T47D (cell line): Measurements from ENCODE around the gene RNF126.

Experiments
- DNase-seq, 2 experiments: peaks; one replicate each; pipeline versions ENCODE4 v3.0.0 to v3.0.0-alpha.2; 2011 to 2012; ENCODE audit warnings: low read depth in 1 of 2, low spot score in 1 of 2
- JUND ChIP-seq: IDR thresholded peaks from 2 replicates; pipeline ENCODE4 v1.6.1; 2012; ENCODE audit warnings: low read depth
- in situ Hi-C: cut with HindIII; loops from 2 replicates; pipeline ENCODE4 v1.10.0; 2016; ENCODE audit warnings: low sequenced_read_pairs, low pct_unique_long_range_greater_than_20kb

RNF126 gene

DNA sequence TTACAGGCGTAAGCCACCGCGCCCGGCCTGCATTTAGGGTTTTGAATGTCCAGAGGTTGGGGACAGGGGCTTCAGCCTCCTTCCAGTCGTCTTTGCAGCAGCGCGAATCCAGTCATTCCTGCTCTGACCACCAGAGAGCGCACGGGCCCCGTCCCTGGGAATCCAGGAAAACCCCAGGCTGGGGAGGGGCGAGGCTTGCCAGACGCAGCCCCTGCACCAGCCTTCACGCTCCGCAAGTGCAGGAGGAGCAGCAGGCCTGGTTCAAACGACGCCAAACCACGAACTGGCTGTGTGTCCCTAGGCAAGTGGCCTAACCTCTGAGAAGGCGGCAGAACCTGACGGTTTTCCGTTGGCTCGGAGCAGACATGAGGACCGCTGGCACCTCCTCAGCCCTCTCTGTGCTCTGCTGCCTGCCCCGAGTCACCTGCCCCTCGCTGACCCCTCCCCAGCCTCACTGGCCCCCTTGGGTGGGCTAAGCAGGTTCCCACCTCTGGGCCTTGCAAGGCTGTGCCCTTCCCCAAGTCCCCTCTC, 2.0 kb upstream of the RNF126 start:
- DNase-seq, result peak; percentile 78 to 83
- no peak for TF ChIP-seq JUND
- in situ Hi-C loops, result no loop called here

DNA sequence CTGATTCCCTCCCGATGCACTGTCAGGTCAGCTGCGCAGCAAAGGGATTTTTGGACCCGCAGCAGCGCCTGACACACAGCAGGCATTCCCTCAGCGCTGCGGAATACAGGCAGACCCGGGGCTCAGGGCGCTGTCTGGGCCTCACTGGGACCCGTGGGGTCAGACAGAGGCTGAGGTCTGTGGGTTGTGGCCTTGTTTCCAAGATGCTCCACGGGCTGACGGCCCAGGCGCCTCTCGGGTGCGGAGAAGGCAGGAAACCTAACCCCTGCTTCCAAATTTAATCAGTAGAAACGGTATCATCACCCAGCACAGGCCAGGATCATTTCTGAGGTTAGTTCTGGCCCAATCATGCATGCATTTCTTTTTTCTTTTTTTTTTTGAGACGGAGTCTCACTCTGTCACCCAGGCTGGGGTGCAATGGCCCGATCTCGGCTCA, 686 bp upstream of the RNF126 start:
- in situ Hi-C loops, result no loop called here
- DNase-seq, result no peak
- TF ChIP-seq JUND, result no peak

DNA sequence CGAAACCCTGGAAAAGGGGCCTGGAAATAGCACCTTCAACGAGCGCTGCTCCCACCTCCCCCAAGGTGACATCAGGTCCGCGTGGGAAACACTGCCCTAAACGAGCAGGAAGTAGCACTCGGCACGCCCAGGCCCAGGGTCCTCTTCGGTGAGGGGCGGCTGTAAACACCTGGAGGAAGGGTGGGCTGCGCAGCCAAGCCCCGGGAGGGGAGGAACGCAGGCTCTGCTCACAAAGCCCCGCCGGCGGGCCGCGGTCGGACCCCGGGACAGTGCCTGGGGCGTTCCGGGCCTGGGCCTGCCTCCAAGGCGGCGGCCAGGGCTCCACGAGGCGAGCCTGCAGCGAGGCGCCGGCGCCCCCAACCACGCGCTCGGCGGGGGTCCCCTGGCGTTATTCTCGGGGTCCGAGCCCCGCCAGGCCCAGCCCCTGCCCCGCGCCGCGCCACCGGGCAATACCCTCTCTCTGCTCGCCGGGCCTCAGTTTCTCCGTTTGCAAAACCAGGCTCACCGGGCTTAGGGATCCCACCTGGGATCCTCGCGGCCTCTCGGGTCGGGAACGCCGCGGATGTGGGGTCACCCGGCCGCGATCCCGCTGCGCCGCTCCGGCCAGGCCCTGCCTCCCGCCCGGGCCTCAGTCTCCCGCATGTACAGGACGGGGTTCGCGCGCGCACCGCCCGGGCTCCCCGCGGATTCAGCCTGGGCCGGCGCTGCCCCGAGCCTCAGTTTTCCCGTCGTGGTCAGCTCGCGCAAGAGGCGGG, 630 bp downstream of the RNF126 start:
- no peak for TF ChIP-seq JUND
- in situ Hi-C loops, result no loop called here
- DNase-seq, result peak; percentile 45 to 47

DNA sequence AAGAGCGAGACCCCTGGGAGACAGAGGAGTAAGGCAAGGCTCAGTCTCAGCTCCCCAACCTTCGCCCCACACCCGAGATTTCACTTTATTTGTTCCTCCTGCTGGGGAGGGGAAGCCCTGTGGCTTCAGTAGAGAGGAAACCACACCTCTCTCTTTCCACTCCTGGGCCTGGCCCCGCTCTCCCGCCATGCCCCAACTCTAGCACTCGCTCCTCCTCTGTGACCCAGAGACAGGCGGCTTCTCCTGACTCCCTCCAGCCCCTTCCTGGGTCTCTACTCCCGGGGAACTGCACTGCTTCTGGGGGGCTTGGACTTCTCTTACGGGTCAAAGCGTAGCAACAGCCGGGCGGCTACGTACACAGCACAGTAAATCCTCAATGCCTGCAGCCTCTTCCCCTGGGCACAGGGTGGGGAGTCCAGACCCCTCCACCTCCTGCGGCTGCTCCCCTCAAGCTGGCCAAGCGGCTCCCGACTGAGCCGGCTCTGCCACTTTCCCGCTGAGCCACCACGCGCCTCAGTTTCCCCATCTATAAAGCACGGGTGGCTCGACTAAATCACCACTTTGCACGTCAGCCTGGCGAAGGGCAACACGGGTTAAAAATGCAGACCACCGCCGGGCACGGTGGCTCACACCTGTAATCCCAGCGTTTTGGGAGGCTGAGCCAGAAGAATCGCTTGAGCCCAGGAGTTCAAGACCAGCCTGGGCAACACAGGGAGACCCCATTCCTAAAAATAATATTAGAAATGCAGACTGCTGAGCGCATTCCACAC, 1.4 kb downstream of the RNF126 start:
- TF ChIP-seq JUND, result no peak
- DNase-seq, result peak; percentile 20 to 44
- in situ Hi-C loops, result no loop called here

DNA sequence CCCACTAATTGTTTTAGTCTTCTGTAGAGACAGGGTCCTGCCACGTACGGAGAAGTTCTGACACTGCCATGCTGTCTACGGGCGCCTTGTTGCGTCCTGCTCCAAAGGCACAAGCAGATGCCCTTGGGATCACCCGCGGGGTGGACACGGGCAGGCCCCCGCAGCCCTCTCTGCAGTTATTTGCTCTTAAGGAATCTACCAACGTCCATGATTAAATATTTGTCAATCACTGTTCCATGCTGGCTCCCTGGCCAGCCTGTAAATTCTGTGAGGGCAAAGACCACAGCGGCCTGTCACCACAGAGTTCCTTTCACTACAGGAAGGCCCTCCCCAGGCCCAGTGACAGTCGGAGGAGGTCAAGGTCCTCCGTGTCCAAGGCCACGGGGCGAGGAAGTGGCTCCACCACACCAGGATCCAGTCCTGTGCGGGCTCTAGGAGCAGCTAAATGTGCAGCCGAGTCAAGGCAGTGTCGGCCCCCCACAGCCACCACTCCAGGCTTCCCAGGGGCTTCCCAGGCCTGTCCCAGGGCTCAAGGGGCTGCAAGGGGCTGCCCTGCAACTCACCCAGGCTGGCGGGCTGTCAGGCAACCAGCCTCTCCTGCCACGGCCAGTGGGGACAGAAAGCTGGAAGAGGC, 2.1 kb downstream of the RNF126 start:
- no peak for TF ChIP-seq JUND
- no peak for DNase-seq
- in situ Hi-C loops, result no loop called here

DNA sequence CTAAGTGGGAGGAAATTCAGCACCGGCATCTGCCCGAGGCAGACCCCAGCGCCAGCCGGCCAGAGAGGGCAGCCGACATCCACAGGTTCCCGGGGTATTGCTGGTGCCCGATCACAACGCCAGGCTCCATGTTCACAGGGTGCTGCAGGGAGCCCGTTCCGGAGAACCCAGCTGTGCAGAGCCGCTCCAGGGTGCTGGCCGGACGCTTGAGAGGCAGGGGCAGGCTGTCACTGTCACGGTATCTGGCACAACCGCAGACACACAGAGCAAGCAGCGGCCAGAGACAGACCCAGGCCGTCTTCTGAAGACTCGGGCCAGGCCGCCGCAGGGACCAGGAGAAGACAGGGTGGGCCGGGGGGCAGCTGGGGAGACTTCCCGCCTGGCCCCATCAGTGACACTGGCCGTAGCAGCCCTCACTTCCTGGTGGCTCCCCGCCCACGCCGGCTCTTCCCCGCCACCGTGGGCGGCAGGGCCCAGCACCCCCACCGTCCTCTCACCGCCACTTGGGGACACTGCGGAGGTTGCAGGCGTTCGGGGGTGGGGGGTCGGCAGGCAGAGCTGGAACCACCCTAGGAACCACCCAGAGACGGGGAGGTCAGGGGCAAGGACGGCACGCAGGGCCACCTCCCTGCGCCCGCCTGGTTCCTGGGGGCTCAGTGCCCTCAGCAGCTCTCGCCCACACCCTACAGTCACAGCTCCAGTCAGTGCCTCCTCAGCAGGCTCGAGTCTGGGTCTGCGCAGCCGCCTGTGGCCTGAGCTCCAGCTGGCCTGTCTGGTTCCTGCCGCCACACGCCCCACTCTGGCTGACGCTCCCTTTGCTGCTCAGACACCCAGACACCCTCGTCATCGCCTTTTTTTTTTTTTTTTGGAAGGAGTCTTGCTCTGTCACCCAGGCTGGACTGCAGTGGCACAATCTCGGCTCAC, 3.8 kb downstream of the RNF126 start:
- no peak for DNase-seq
- no peak for TF ChIP-seq JUND
- in situ Hi-C loops, result no loop called here

DNA sequence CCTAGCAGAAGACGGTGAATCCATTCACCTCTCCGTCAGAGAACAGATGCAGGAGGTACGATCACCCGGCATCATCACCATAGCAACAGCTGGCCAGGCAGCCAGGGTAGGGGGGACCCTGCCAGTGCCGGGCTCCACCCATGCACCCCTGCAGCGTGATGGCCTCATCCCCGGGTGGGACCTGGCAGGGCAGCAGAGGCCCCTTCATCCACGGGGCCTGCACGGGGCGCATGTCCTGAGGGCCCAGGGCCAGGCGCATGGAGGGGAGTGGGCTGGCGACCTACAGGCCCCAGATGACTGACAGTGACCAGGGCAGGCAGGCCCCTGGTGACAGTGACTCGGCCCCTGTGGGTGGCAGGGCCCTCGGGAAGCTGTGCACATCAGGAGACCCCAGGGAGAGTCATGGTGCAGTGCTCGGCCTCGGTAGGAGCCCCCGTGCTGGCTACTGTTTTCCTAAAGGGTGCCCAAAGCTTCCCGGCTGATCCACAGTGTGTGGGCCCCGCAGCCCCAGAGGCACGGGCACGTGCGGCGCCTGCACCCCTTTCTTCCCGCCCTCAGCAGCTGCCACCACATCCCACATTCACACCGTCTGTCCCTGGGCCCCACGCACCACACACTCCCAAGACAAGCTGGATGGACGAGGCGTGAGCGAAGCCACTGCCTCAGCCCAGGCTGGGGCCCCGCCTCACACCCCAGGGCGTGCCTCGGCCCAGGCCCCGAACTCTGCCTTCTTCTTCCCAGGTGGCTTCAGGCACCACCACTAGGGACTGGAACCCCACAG, 4.8 kb downstream of the RNF126 start:
- DNase-seq, result no peak
- TF ChIP-seq JUND, result no peak
- in situ Hi-C loops, result no loop called here

DNA sequence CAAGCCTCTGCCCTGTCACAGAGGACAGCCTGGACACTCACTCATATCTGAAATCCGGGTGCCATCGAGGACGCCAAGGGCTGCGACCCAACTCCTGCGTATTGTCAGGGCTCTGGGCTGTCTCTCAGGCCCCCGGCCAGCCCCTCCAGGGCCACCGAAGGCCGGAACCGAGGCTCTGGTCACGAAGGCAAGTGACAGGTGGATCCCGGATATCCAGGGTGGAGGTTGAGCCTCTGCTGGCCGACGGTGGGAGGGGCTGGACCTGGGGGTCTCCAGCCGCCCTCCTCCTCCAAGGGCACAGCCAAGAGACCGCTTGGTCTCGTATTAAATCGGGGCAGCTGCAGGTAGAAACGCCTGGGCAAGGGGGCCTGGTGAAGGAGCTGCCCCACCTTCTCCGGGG, 5.4 kb downstream of the RNF126 start:
- in situ Hi-C loops, result no loop called here
- TF ChIP-seq JUND, result no peak
- no peak for DNase-seq

DNA sequence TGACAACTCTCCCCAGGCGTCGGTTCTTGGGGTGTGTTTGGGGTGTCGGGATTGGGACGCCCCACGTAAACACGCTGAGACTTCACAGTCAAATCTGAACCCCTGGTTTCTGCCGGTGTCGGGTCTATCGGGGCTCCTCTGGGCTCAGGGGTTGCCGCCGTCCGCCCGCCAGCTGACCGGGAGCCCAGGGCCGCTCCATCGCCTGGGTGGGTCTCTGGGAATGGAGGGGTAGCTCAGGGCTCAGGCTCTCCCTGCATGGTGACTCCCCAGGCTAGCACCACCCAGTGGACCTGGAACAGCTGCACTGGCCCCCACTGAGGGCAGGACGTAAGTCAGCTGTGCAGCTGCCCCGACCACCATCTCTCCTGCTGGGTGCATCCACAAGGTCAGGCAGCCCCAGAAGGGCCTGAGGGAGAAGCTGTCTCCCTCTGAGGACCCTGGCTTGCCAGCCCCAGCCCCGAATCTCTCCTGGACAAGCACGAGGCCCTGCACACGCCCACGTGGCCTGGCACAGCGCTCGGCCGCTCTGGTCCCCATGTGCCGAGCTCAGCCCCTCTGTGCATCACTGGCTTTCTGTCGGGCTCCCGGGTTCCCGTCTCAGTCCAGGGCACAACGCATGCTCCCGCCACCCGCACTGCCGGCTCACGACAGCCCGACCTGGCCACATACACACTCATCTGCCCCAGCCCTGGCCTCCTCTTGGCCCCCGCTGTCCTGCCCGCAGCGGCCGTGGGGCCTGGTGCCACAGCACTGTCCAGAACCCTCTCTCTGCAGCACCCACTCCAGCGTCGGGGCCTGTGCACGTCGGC, 6.1 kb downstream of the RNF126 start:
- TF ChIP-seq JUND, result no peak
- no peak for DNase-seq
- in situ Hi-C loops, result no loop called here

DNA sequence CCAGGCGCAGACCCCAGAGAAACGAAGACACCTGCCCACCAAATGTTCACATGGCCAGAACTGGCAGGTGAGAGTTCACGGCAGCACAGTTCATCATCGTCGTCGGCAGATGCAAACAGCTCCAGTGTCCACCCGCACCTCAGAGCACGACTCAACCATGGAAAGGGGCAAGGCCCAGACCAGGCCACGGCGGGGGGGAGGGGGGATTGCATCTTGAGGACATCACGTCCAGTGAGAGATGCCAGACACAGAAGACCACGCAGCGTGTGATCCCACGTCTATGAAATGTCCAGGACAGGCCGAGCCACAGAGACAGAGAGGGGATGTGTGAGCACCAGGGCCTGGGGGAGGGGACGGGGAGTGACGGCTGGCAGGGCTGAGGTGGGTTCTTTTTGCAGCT, 7.3 kb downstream of the RNF126 start:
- no peak for DNase-seq
- in situ Hi-C loops, result no loop called here

DNA sequence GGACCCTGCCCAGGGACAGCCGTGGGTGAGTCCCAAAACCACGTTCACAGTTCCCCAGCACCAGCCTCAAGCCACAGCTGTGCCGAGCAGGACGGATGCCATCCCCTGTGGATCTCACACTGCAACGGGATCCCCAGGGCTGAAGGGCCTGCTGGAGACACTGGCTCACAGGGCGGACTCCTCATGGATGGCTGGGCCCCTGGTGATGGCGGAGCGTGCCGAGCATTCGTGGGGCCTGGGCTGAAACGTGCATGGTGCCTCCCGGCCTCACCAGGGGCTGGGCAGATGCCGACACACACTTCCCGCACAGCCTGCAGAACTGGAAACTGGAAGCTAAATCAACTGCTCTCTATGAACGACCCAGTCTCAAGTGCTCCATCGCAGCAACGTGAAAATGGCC, 9.6 kb downstream of the RNF126 start:
- in situ Hi-C loops, result no loop called here
- TF ChIP-seq JUND, result no peak
- DNase-seq, result no peak

More for the DNA sequence above, 7.3 kb downstream of the RNF126 start:
- TF ChIP-seq JUND, result no peak
